PFSK-1 (cell line): ENCODE results near the gene SHMT1.

ENCODE experiments used
- FOXP2 ChIP-seq: optimal IDR thresholded peaks from 2 replicates; pipeline ENCODE3; 2011; ENCODE audit warnings: borderline replicate concordance, control low read depth, inconsistent platforms; ENCODE audit not compliant: insufficient read depth; ENCODE audit errors: extremely low read length, extremely low read depth
- POLR2AphosphoS5 ChIP-seq: IDR thresholded peaks from 2 replicates; pipeline ENCODE4 v1.6.1; 2012; ENCODE audit warnings: low read depth, mild to moderate bottlenecking, control low read depth, low read length, moderate library complexity
- REST ChIP-seq, 2 experiments: IDR thresholded peaks; 2 replicates each; pipeline versions ENCODE4 v1.6.1 to v1.8.0; 2011 to 2012; ENCODE audit warnings: low read depth in 2 of 2, low read length in 2 of 2, control low read depth in 1 of 2, inconsistent platforms in 1 of 2, mild to moderate bottlenecking in 1 of 2, moderate library complexity in 1 of 2; ENCODE audit not compliant: insufficient read depth in 1 of 2
- SIN3A ChIP-seq: IDR thresholded peaks from 2 replicates; pipeline ENCODE4 v1.6.1; 2012; ENCODE audit warnings: mild to moderate bottlenecking, low read length, moderate library complexity, borderline replicate concordance; ENCODE audit not compliant: insufficient read depth
- TAF1 ChIP-seq: IDR thresholded peaks from 2 replicates; pipeline ENCODE4 v1.6.1; 2012; ENCODE audit warnings: low read length, control low read depth, borderline replicate concordance; ENCODE audit not compliant: insufficient read depth

The SHMT1 gene

GRCh38 chr17:18361837-18362697 is 1.3 kb downstream of the SHMT1 start:
- no peak for TF ChIP-seq TAF1

- no peak for TF ChIP-seq TAF1
- no peak for TF ChIP-seq POLR2AphosphoS5
- no peak for TF ChIP-seq SIN3A
- TF ChIP-seq FOXP2, result no peak
- no peak for TF ChIP-seq REST (IDR thresholded peaks at IDR 0.05; ENCODE audit: insufficient read depth in 1 of 2, low read depth in 2 of 2, low read length in 2 of 2)
Measured at GRCh38 chr17:18360518-18360917, 2.8 kb downstream of the SHMT1 start.

- TF ChIP-seq TAF1, result no peak
- no peak for TF ChIP-seq FOXP2
- TF ChIP-seq SIN3A, result no peak
- TF ChIP-seq POLR2AphosphoS5, result no peak
Measured at GRCh38 chr17:18356624-18357023, 6.7 kb downstream of the SHMT1 start.

GRCh38 chr17:18353541-18353940 is 9.8 kb downstream of the SHMT1 start:
- TF ChIP-seq SIN3A (no peak), POLR2AphosphoS5 (no peak), FOXP2 (no peak), TAF1 (no peak), REST (IDR thresholded peaks at IDR 0.05; ENCODE audit: insufficient read depth in 1 of 2, low read depth in 2 of 2, low read length in 2 of 2) (no peak)

GRCh38 chr17:18344021-18344420 is 19.3 kb downstream of the SHMT1 start:
- TF ChIP-seq POLR2AphosphoS5 (no peak), TAF1 (no peak), REST (IDR thresholded peaks at IDR 0.05; ENCODE audit: insufficient read depth in 1 of 2, low read depth in 2 of 2, low read length in 2 of 2) (no peak)

- no peak for TF ChIP-seq SIN3A
- TF ChIP-seq REST (IDR thresholded peaks at IDR 0.05; ENCODE audit: insufficient read depth in 1 of 2, low read depth in 2 of 2, low read length in 2 of 2), result no peak
- TF ChIP-seq TAF1, result no peak
- no peak for TF ChIP-seq FOXP2
- TF ChIP-seq POLR2AphosphoS5, result no peak
Measured at GRCh38 chr17:18339933-18340332, 23.4 kb downstream of the SHMT1 start.
